B cell (primary cell): ENCODE measurements around the gene ANP32A. TPM values are rescaled to one million over a fixed set of nuclear protein-coding genes. Genes with fewer than 3 reads are reported as not detected.
A peak's percentile ranks its signal among the peaks of the same experiment; 100 is the strongest.

Source experiments
- ATAC-seq: fragments of 200-7000 bp; cut with Tn5 transposase; one replicate; pipeline ENCODE4 v1.10.0; 2021; ENCODE audit warnings: low read depth, mild to moderate bottlenecking, moderate number of reproducible peaks, moderate library complexity
- CTCF ChIA-PET: fragments of 350-600 bp; sonication (Branson Sonifier 250); formaldehyde crosslinking; loops from one replicate; lab custom pipeline; 2021; ENCODE audit warnings: antibody characterized with exemption, inconsistent platforms; lab: Charles Lee
- POLR2A ChIA-PET: fragments of 350-600 bp; sonication (Branson Sonifier 250); formaldehyde crosslinking; loops from one replicate; lab custom pipeline; 2021; ENCODE audit warnings: antibody characterized with exemption; lab: Charles Lee
- DNase-seq: peaks from one replicate; pipeline ENCODE4 v3.0.0; 2013
- H2AFZ ChIP-seq: 2 replicates; pipeline ENCODE4 v1.6.1; 2012; ENCODE audit warnings: mild to moderate bottlenecking, low read depth, low read length; ENCODE audit not compliant: insufficient read depth, poor library complexity, severe bottlenecking
- H3K27ac ChIP-seq, 2 donors: 1 replicate in 1 of 2; 2 replicates in 1 of 2; pipeline ENCODE4 v1.5.1; 2012 to 2013; ENCODE audit warnings: low read length in 2 of 2, mild to moderate bottlenecking in 2 of 2, moderate library complexity in 1 of 2
- H3K27me3 ChIP-seq, 4 experiments: fragments of 200-600 bp in 1 of 4; sonication (generic) in 1 of 4; replicated peaks in 1 of 4; 1 replicate in 2 of 4; 2 replicates in 2 of 4; pipeline versions ENCODE4 v1.6.1 to v1.7.0; 2013 to 2016; ENCODE audit warnings: low read length in 3 of 4, mild to moderate bottlenecking in 2 of 4, mixed read lengths in 1 of 4, moderate library complexity in 1 of 4; ENCODE audit not compliant: insufficient read depth in 4 of 4, control insufficient read depth in 3 of 4; ENCODE audit errors: control extremely low read depth in 1 of 4
- H3K36me3 ChIP-seq, 2 experiments: replicated peaks in 1 of 2; 1 replicate in 1 of 2; 2 replicates in 1 of 2; pipeline versions ENCODE4 v1.6.1 to v1.7.1; 2013; ENCODE audit warnings: low read length in 1 of 2; ENCODE audit not compliant: insufficient read depth in 2 of 2, control insufficient read depth in 1 of 2; ENCODE audit errors: control extremely low read depth in 1 of 2, extremely low read depth in 1 of 2
- H3K4me1 ChIP-seq, 2 donors: fragments of 200-600 bp in 1 of 2; sonication (generic) in 1 of 2; 1 replicate in 1 of 2; 2 replicates in 1 of 2; pipeline versions ENCODE4 v1.5.1 to v1.6.1; 2013 to 2017; ENCODE audit warnings: low read length in 2 of 2; ENCODE audit not compliant: control insufficient read depth in 2 of 2, insufficient read depth in 2 of 2
- H3K4me2 ChIP-seq: replicated peaks from 2 replicates; pipeline ENCODE3; 2012; ENCODE audit warnings: mild to moderate bottlenecking, low read depth, low read length; ENCODE audit not compliant: poor library complexity, severe bottlenecking
- H3K4me3 ChIP-seq, 5 experiments: fragments of 200-600 bp in 1 of 5; sonication (generic) in 1 of 5; 1 replicate in 3 of 5; 2 replicates in 2 of 5; pipeline versions ENCODE4 v1.5.1 to v1.7.0; 2011 to 2016; ENCODE audit warnings: low read length in 4 of 5, mild to moderate bottlenecking in 4 of 5, low read depth in 2 of 5, control low read depth in 1 of 5, moderate library complexity in 1 of 5; ENCODE audit not compliant: insufficient read depth in 1 of 5; ENCODE audit errors: control extremely low read depth in 1 of 5, extremely low read depth in 1 of 5
- H3K79me2 ChIP-seq: fragments of 200-600 bp; sonication (generic); one replicate; pipeline ENCODE4 v1.6.0; 2016; ENCODE audit warnings: low read length; ENCODE audit not compliant: control insufficient read depth, insufficient read depth
- H3K9ac ChIP-seq: fragments of 200-600 bp; sonication (generic); 2 replicates; pipeline ENCODE4 v1.6.1; 2017; ENCODE audit warnings: mild to moderate bottlenecking, low read length, moderate library complexity
- H3K9me3 ChIP-seq, 3 donors: one replicate each; pipeline versions ENCODE4 v1.6.1 to v1.7.1; 2013; ENCODE audit warnings: low read length in 2 of 3; ENCODE audit not compliant: control insufficient read depth in 2 of 3, insufficient read depth in 1 of 3; ENCODE audit errors: control extremely low read depth in 1 of 3
- H4K20me1 ChIP-seq: 2 replicates; pipeline ENCODE4 v1.6.0; 2012; ENCODE audit warnings: mild to moderate bottlenecking, low read length; ENCODE audit not compliant: insufficient read depth, control insufficient read depth, poor library complexity, severe bottlenecking
- H3K27ac Mint-ChIP-seq: one replicate; pipeline ENCODE4 v1.8.0; 2021; ENCODE audit warnings: mixed read lengths
- H3K27me3 Mint-ChIP-seq: one replicate; pipeline ENCODE4 v1.8.0; 2021; ENCODE audit warnings: mixed read lengths
- H3K4me1 Mint-ChIP-seq: one replicate; pipeline ENCODE4 v1.8.0; 2021; ENCODE audit warnings: mixed read lengths
- H3K4me3 Mint-ChIP-seq: one replicate; pipeline ENCODE4 v1.8.0; 2021; ENCODE audit warnings: mixed read lengths
- H3K9me3 Mint-ChIP-seq: one replicate; pipeline ENCODE4 v1.8.0; 2022; ENCODE audit warnings: mixed read lengths; ENCODE audit not compliant: insufficient read depth
- EZH2 ChIP-seq: IDR thresholded peaks from 2 replicates; pipeline ENCODE4 v1.6.1; 2012; ENCODE audit warnings: borderline replicate concordance, low read depth, mild to moderate bottlenecking, moderate library complexity, low read length; ENCODE audit not compliant: insufficient read depth, poor library complexity, severe bottlenecking
- WGBS: methylation state at CpG from one replicate; pipeline ENCODE4 v1.1.5; 2013; ENCODE audit warnings: missing lambda C conversion rate; ENCODE audit not compliant: insufficient coverage; 5-methylcytosine and 5-hydroxymethylcytosine counted together
- intact Hi-C: fragments of 100-400 bp; cut with micrococcal nuclease; formaldehyde crosslinking; loops from one replicate; pipeline ENCODE4 v1.10.0; 2022
- polyA plus RNA-seq: library from polyadenylated mRNA; depleted of rRNA; stranded (reverse); fragments of >200 nt; gene quantifications from 2 replicates; pipeline ENCODE4 v1.2.3, GENCODE V29; 2012
- total RNA-seq, 2 donors: library from RNA; stranded (reverse); fragments of 120-200 nt in 1 of 2; gene quantifications; 1 replicate in 1 of 2; 2 replicates in 1 of 2; pipeline versions ENCODE4 v1.2.3 to v1.2.4, GENCODE V29; 2013 to 2022
- TF ChIP-seq, protein P1 (sequence below): fragments of 200-600 bp; IDR thresholded peaks from one replicate; pipeline ENCODE4 v1.8.0; 2022; ENCODE audit warnings: antibody characterized with exemption, mild to moderate bottlenecking

ANP32A gene
- total and polyA plus RNA-seq, 2 donors (not counting 1 experiment from before 2014, with no cell fraction given): 26.4 to 163 TPM

DNA sequence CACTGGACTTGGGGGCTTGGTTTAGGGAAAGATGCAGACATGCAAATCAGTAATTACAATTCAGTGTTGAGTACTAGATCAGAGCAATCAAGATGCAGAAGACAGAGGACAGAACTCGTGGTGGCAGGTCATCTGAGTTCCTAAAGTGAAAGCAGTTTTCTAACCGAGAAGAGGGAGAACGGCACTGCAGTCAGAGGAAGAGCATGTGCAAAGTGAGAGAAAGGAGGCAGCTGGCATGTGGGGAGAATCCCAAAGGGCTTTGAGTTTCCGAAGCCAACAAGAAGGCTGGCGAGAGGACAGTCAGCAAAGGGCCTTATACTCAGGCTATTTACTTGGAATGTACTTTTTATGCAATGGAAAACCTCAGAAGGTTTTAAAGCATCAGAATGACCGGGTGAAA is 87.0 kb downstream of the ANP32A start:
- ChIA-PET POLR2A (no interaction called here), CTCF (interaction anchor here (1.0 to 4.9 kb wide), 2 partner anchors 95 to 142 kb away, joined by 3 to 63 read pairs; no protein-coding TSS in a partner anchor)
- intact Hi-C loops: no loop called here
- H3K27me3 Mint-ChIP-seq: no peaks in the 10 kb centered on the region
- Histone ChIP-seq H2AFZ (peak overlapping the region; percentile 35), H3K27ac (no peak overlapping the region), H3K27me3 (no peaks in the 10 kb centered on the region), H3K4me2 (peak overlapping the region; percentile 41), H3K36me3 (no peaks in the 10 kb centered on the region), H3K9me3 (peaks cover 0 to 2% (median 0%) of the 10 kb centered on the region in 3 donors), H4K20me1 (no peaks in the 10 kb centered on the region), H3K9ac (no peak overlapping the region), H3K4me1 (peaks cover 24 to 34% of the 10 kb centered on the region in 2 donors), H3K4me3 (no peak overlapping the region), H3K79me2 (no peaks in the 10 kb centered on the region)
- no peak for DNase-seq
- H3K4me1 Mint-ChIP-seq: peaks cover 32% of the 10 kb centered on the region
- no peak overlapping the region for H3K4me3 Mint-ChIP-seq
- no peak overlapping the region for H3K27ac Mint-ChIP-seq
- no peak for ATAC-seq
- TF ChIP-seq, protein P1, sequence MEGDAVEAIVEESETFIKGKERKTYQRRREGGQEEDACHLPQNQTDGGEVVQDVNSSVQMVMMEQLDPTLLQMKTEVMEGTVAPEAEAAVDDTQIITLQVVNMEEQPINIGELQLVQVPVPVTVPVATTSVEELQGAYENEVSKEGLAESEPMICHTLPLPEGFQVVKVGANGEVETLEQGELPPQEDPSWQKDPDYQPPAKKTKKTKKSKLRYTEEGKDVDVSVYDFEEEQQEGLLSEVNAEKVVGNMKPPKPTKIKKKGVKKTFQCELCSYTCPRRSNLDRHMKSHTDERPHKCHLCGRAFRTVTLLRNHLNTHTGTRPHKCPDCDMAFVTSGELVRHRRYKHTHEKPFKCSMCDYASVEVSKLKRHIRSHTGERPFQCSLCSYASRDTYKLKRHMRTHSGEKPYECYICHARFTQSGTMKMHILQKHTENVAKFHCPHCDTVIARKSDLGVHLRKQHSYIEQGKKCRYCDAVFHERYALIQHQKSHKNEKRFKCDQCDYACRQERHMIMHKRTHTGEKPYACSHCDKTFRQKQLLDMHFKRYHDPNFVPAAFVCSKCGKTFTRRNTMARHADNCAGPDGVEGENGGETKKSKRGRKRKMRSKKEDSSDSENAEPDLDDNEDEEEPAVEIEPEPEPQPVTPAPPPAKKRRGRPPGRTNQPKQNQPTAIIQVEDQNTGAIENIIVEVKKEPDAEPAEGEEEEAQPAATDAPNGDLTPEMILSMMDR: no peak
- TF ChIP-seq EZH2: no peak
- WGBS: 4% methylated on average over 5 of the region's 6 CpGs
- no peaks in the 10 kb centered on the region for H3K9me3 Mint-ChIP-seq

DNA sequence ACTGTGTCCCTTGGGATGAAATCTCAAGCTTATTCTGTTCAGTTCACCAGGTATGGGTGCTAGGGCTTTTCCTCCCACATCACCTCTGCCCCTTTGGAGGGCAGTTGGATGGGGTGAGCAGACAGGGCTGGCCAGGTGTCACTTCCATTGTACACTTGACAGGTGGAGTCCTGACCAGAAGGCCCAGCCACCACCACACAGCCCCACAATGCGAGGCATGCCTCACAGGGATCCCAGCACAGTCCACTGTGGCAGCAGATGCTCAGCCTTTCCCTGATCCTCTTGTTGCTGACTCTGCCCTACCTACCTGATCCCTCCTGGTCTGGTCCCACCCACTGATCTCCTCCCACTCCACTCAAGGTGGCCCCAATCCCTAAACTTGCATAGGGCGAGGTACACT is 88.2 kb downstream of the ANP32A start:
- H3K27me3 ChIP-seq: no peaks in the 10 kb centered on the region
- Mint-ChIP-seq H3K4me3 (no peak overlapping the region), H3K27ac (no peak overlapping the region), H3K9me3 (no peaks in the 10 kb centered on the region), H3K27me3 (no peaks in the 10 kb centered on the region), H3K4me1 (peaks cover 32% of the 10 kb centered on the region)
- DNase-seq: no peak
- no peaks in the 10 kb centered on the region for H3K36me3 ChIP-seq
- POLR2A ChIA-PET: no interaction called here
- CTCF ChIA-PET: interaction anchor here (2.1 to 4.9 kb wide), 2 partner anchors 96 to 143 kb away, joined by 13 to 63 read pairs; no protein-coding TSS in a partner anchor
- no peaks in the 10 kb centered on the region for H3K79me2 ChIP-seq
- no peak overlapping the region for H3K9ac ChIP-seq
- no peaks in the 10 kb centered on the region for H4K20me1 ChIP-seq
- H3K4me1 ChIP-seq: peaks cover 24 to 34% of the 10 kb centered on the region in 2 donors
- H3K4me2 ChIP-seq: no peak overlapping the region
- H3K4me3 ChIP-seq: no peak overlapping the region
- intact Hi-C loops: no loop called here
- 100% methylated on average over 2 of the region's 2 CpGs for WGBS
- H3K27ac ChIP-seq: no peak overlapping the region
- TF ChIP-seq EZH2: no peak
- TF ChIP-seq, protein P1: no peak
- peaks cover 0 to 2% (median 0%) of the 10 kb centered on the region in 3 donors for H3K9me3 ChIP-seq
- H2AFZ ChIP-seq: no peak overlapping the region
- no peak for ATAC-seq
